ENCODE results near the gene CRACR2B. TPM values are rescaled to one million over a fixed set of nuclear protein-coding genes. Genes with fewer than 3 reads are reported as not detected.

Gene CRACR2B
- total RNA-seq, 1 experiment from 2014 or later = 11.8 TPM

DNA sequence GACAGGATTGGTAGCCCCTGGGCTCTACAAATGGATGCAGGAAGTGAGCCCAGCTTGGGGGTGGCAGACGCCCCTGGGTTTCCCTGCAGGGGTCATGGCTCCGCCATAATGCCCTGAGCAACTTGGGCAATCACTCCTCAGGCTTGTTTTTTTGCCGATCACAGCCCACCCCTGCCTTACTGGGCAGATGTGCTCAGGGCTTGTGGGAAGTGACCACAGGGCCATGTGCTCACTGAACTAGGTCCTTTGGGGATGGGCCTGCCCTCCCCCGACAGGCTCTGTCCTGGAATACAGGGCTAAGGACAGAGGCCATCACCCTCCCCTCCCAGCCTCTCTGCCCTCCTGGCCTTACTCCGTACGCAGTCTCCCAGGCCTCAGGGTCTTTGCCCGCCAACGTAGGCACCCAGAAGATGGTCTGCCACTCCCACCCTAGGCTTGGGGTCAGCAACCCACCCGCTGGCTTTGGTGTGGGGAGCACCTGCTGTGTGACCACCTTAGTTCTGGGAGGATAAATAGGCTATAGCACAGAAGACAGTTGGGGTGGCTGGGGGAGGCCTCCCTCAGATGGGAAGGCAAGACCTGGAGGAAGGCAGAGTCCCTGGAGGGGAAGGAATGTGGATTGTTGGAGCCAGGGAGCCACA is 14.1 kb upstream of the CRACR2B start:
- POLR2A ChIA-PET = no interaction called here

DNA sequence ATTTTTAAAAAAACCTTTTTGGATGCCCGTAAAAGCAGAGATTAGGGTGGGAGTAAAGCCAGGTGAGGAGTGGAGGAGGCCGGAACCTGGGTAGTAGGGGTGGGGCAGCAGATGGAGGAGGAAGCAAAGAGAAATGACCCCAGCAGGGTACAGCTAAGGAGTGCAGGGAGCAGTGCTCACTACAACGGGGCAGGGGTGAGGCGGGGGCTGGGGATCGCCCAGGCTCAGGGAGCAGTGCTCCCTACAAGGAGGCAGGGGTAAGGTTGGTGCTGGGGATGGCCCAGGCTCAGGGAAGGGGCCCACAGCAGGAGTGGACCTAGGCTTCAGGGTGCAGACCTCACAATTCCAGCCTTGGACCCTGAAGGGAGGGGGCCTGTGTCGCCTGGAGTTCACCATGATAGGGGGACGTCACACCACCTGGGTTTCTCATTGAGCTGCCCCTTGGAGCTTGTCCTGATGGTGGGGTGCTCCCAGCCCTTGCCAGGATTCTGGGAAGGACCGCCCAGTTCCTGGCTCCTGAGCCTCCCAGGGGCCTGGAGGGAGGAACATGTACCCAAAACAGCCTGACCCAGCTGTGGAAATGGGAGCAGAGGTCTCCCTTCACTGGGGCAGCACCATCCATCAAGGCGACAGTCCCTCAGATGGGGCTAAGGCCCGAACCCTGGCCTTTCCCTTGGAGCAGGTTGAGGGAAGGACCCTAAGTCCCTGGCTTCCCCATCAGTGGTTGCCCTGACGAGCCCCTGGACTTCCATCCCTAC is 11.9 kb upstream of the CRACR2B start:
- ATAC-seq (no peak), DNase-seq (ENCODE audit: low read depth, low spot score) (no peak)
- no peak overlapping the region for H2AFZ ChIP-seq (ENCODE audit: low read depth, low read length, poor library complexity, severe bottlenecking)
- peaks cover 17% of the 10 kb centered on the region; the same call in 1 of the 2 replicates for H4K20me1 ChIP-seq (ENCODE audit: insufficient read depth)
- H3K4me1 ChIP-seq (ENCODE audit: control insufficient read depth in 1 of 2, insufficient read depth in 2 of 2, low read length in 2 of 2) = peaks cover 24 to 58% of the 10 kb centered on the region in 2 experiments
- H3K9me2 ChIP-seq (ENCODE audit: insufficient read depth) = no peaks in the 10 kb centered on the region
- peaks cover 32% of the 10 kb centered on the region for H3K79me2 ChIP-seq (ENCODE audit: insufficient read depth, low read length)
- peak overlapping the region; percentile 38; the same call in 1 of the 2 replicates for H3K27ac ChIP-seq (ENCODE audit: low read depth, low read length)
- no peak overlapping the region for H3K4me2 ChIP-seq (ENCODE audit: low read length)
- POLR2A ChIA-PET = interaction anchor here (1.1 kb wide), 1 partner anchor 19 kb away, joined by 4 read pairs; no protein-coding TSS in a partner anchor
- no peak overlapping the region for H3K9ac ChIP-seq (ENCODE audit: low read length)
- no peaks in the 10 kb centered on the region for H3K27me3 ChIP-seq (ENCODE audit: insufficient read depth, low read length)
- CTCF ChIA-PET = no interaction called here
- no peak overlapping the region for H3K4me3 ChIP-seq (replicated peaks in 1 of 2; ENCODE audit: low read depth in 1 of 2, low read length in 2 of 2)
- H3K9me3 ChIP-seq (ENCODE audit: control insufficient read depth in 1 of 2, insufficient read depth in 1 of 2, low read depth in 1 of 2, low read length in 2 of 2) = no peaks in the 10 kb centered on the region
- no TSS peak for BruUV-seq (replicated peaks)
- RAD21 ChIA-PET (ENCODE audit: low non-redundant PET in 1 of 2, low total read pairs in 2 of 2, uncharacterized antibody in 2 of 2, unreplicated experiment in 2 of 2) = no interaction called here
- peaks cover 18 to 28% of the 10 kb centered on the region in 2 experiments for H3K36me3 ChIP-seq (ENCODE audit: control insufficient read depth in 1 of 2, insufficient read depth in 2 of 2, low read length in 2 of 2)
- intact Hi-C loops (cut with micrococcal nuclease) = no loop called here
- TF ChIP-seq SRF (IDR thresholded peaks at IDR 0.05; ENCODE audit: low read depth) (no peak), YY1 (IDR thresholded peaks at IDR 0.05; ENCODE audit: extremely low read depth, insufficient replicate concordance, low read depth, low read length) (no peak), EZH2phosphoT487 (IDR thresholded peaks at IDR 0.05; ENCODE audit: borderline replicate concordance) (no peak), ZNF274 (IDR thresholded peaks at IDR 0.05; ENCODE audit: low read depth, low read length) (no peak), EZH2 (IDR thresholded peaks at IDR 0.05) (no peak), CBX3 (IDR thresholded peaks at IDR 0.05; ENCODE audit: low read depth) (no peak), FOSL1 (IDR thresholded peaks at IDR 0.05; ENCODE audit: low read depth) (no peak), ELF1 (IDR thresholded peaks at IDR 0.05; ENCODE audit: borderline replicate concordance, low read depth) (no peak), EGR1 (IDR thresholded peaks at IDR 0.05; ENCODE audit: low read depth) (no peak), SP1 (IDR thresholded peaks at IDR 0.05; ENCODE audit: low read depth) (no peak), SIN3A (IDR thresholded peaks at IDR 0.05; ENCODE audit: low read depth) (no peak)
- TF ChIP-seq, protein P1, sequence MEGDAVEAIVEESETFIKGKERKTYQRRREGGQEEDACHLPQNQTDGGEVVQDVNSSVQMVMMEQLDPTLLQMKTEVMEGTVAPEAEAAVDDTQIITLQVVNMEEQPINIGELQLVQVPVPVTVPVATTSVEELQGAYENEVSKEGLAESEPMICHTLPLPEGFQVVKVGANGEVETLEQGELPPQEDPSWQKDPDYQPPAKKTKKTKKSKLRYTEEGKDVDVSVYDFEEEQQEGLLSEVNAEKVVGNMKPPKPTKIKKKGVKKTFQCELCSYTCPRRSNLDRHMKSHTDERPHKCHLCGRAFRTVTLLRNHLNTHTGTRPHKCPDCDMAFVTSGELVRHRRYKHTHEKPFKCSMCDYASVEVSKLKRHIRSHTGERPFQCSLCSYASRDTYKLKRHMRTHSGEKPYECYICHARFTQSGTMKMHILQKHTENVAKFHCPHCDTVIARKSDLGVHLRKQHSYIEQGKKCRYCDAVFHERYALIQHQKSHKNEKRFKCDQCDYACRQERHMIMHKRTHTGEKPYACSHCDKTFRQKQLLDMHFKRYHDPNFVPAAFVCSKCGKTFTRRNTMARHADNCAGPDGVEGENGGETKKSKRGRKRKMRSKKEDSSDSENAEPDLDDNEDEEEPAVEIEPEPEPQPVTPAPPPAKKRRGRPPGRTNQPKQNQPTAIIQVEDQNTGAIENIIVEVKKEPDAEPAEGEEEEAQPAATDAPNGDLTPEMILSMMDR (IDR thresholded peaks at IDR 0.05 in 2 of 3, conservative IDR thresholded peaks at IDR 0.05 in 1 of 3; ENCODE audit: borderline replicate concordance in 1 of 3, insufficient read depth in 1 of 3, low read depth in 2 of 3, low read length in 2 of 3) = no peak
- TF ChIP-seq, protein P2, sequence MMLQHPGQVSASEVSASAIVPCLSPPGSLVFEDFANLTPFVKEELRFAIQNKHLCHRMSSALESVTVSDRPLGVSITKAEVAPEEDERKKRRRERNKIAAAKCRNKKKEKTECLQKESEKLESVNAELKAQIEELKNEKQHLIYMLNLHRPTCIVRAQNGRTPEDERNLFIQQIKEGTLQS (IDR thresholded peaks at IDR 0.05) = no peak

More for the DNA sequence above, 14.1 kb upstream of the CRACR2B start:
- Histone ChIP-seq H3K79me2 (ENCODE audit: insufficient read depth, low read length) (peaks cover 41% of the 10 kb centered on the region), H3K9me2 (ENCODE audit: insufficient read depth) (no peaks in the 10 kb centered on the region), H3K27ac (ENCODE audit: low read depth, low read length) (peak overlapping the region; percentile 93), H3K4me1 (ENCODE audit: control insufficient read depth in 1 of 2, insufficient read depth in 2 of 2, low read length in 2 of 2) (peaks cover 14 to 48% of the 10 kb centered on the region in 2 experiments), H2AFZ (ENCODE audit: low read depth, low read length, poor library complexity, severe bottlenecking) (no peak overlapping the region), H3K9me3 (ENCODE audit: control insufficient read depth in 1 of 2, insufficient read depth in 1 of 2, low read depth in 1 of 2, low read length in 2 of 2) (no peaks in the 10 kb centered on the region), H3K4me3 (replicated peaks in 1 of 2; ENCODE audit: low read depth in 1 of 2, low read length in 2 of 2) (no peak overlapping the region), H3K36me3 (ENCODE audit: control insufficient read depth in 1 of 2, insufficient read depth in 2 of 2, low read length in 2 of 2) (peaks cover 21 to 38% of the 10 kb centered on the region in 2 experiments), H3K27me3 (ENCODE audit: insufficient read depth, low read length) (no peaks in the 10 kb centered on the region), H3K9ac (ENCODE audit: low read length) (peak overlapping the region; percentile 14; the same call in 1 of the 2 replicates), H3K4me2 (ENCODE audit: low read length) (no peak overlapping the region), H4K20me1 (ENCODE audit: insufficient read depth) (peaks cover 17% of the 10 kb centered on the region; the same call in 1 of the 2 replicates)
- no TSS peak for BruUV-seq (replicated peaks)
- RAD21 ChIA-PET (ENCODE audit: low non-redundant PET in 1 of 2, low total read pairs in 2 of 2, uncharacterized antibody in 2 of 2, unreplicated experiment in 2 of 2) = no interaction called here
- no peak for DNase-seq (ENCODE audit: low read depth, low spot score)
- TF ChIP-seq POLR2AphosphoS5 (IDR thresholded peaks at IDR 0.05; ENCODE audit: low read depth, low read length) = peak; percentile 51
- no peak for TF ChIP-seq SP1 (IDR thresholded peaks at IDR 0.05; ENCODE audit: low read depth)
- intact Hi-C loops (cut with micrococcal nuclease) = no loop called here
- CTCF ChIA-PET = no interaction called here
- ATAC-seq = peak; percentile 3; the same call in 1 of the 2 replicates

All from HCT116 (cell line).